Measurements from ENCODE around the gene CST7. TPM values are rescaled to one million over a fixed set of nuclear protein-coding genes. Genes with fewer than 3 reads are reported as not detected.
A peak's percentile ranks its signal among the peaks of the same experiment; 100 is the strongest.

The CST7 gene
- total and polyA plus RNA-seq, 8 donors: 0.44 to 1.2 (median 0.86) TPM; not detected in 3

DNA sequence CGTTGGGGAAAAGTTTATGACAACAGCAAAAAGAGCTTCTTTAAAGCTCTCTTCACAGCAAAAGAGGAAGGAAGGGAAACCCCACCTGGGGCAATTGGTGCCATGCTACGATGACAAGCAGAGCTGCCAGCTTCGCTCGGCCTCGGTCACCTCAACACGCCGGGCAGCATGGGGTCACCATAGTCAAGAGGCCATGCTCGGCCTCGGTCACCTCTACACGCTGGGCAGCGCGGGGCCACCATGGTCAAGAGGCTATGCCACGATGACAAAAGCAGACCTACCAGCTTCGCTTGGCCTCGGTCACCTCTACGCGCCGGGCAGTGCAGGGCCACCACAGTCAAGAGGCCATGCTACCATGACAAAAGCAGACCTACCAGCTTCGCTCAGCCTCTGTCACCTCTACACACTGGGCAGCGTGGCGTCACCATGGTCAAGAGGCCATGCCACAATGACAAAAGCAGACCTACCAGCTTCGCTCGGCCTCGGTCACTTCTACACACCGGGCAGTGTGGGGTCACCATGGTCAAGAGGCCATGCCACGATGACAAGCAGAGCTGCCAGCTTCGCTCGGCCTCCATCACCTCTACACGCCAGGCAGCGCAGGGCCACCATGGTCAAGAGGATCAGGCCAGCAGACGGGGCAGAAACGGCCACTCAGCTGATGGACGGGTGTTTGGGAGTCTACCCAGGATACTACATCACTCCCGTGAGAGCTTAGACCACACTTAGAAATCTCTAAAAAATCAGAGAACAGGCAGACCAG, 31.4 kb downstream of the CST7 start:
- intact Hi-C loops (cut with DNase I): no loop called here

DNA sequence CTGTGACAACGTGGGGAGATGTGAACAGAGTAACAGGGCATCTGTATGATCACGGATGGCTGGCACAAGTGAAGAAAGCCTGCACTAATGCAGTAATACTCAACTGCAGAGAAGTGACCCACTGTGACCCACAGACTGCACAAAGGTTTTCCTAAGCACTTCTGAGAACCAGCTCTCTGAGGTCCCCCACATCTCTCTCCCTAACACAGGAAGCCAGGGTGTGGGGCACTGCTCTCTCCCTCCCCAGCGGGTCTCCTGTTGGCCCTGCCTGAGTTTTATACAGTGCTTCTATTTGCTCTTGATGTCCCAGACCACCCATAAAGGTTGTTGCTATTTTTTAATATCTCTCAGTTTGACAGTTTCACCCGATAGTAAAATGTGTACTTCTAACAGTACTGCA, 32.2 kb downstream of the CST7 start:
- H3K4me1 ChIP-seq: no peaks in the 10 kb centered on the region
- H3K36me3 ChIP-seq: peaks cover 0 to 15% (median 0%) of the 10 kb centered on the region in 3 donors

More for the DNA sequence above, 31.4 kb downstream of the CST7 start:
- no peak for ATAC-seq
- 98% methylated on average over 34 of the region's 34 CpGs for WGBS, 2 donors
- no peaks in the 10 kb centered on the region for H3K4me1 ChIP-seq
- H3K27ac ChIP-seq: no peak overlapping the region
- no peaks in the 10 kb centered on the region for H3K9me3 ChIP-seq
- no peak overlapping the region for H3K4me3 ChIP-seq
- H3K36me3 ChIP-seq: peaks cover 0 to 15% (median 0%) of the 10 kb centered on the region in 3 donors
- H3K27me3 ChIP-seq: no peaks in the 10 kb centered on the region
- no peak for FAIRE-seq
- no peak for TF ChIP-seq CTCF (IDR thresholded peaks at IDR 0.05)
- no peak for DNase-seq

DNA sequence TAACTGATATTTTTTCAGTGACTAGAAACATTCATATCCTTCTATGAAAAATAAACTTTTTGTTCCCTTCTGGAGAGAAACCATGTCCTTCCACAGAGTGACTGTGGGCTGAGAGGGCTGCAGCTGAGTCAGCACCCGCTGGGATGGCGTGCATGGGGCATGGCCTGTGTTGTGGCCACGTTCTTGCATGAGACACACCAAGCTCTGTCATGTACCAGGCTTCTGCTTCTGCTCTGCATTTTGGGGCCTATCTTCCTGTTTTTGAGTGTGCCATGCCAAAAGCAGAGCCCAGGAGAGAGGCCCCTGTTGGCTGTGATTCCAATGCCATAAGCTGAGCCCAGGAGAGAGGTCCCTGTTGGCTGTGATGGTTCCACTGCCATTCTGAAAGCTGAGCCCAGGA, 32.7 kb downstream of the CST7 start:
- 89 to 93% methylated on average over 3 of the region's 3 CpGs for WGBS, 2 donors
- peak in 2 of 4 donors; percentile 63 to 83 for ATAC-seq
- intact Hi-C loops (cut with DNase I): no loop called here
- no peak for TF ChIP-seq CTCF (IDR thresholded peaks at IDR 0.05)
- Histone ChIP-seq H3K27ac (no peak overlapping the region), H3K36me3 (peaks cover 0 to 13% (median 0%) of the 10 kb centered on the region in 3 donors), H3K4me3 (no peak overlapping the region), H3K9me3 (no peaks in the 10 kb centered on the region), H3K4me1 (no peaks in the 10 kb centered on the region), H3K27me3 (no peaks in the 10 kb centered on the region)
- no peak for DNase-seq
- FAIRE-seq: no peak

More for the DNA sequence above, 32.2 kb downstream of the CST7 start:
- no peak for FAIRE-seq
- intact Hi-C loops (cut with DNase I): no loop called here
- WGBS, 2 donors: 91 to 94% methylated on average over 4 of the region's 4 CpGs
- no peak for ATAC-seq
- H3K4me3 ChIP-seq: no peak overlapping the region
- no peak for DNase-seq
- H3K9me3 ChIP-seq: no peaks in the 10 kb centered on the region
- H3K27me3 ChIP-seq: no peaks in the 10 kb centered on the region
- H3K27ac ChIP-seq: no peak overlapping the region
- TF ChIP-seq CTCF (IDR thresholded peaks at IDR 0.05): no peak

DNA sequence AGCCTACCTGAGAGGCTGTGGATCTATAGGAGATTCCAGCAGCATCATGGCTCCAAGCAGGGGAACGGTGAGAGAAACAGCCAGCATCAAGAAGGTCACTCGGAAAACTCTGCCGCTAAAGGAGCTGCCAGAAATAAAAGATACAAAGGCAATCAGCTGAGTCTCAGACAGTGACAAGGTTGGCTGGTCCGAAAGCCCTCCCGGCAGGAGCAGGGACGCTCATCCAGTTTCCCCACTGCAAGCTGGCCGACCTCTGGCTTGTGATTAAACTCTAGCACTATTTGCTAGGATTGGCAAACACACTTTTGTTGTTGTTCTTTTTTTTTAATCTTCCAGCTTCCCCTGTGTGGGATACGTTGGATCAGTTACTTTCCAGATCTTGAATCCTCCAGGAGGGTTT, 34.8 kb downstream of the CST7 start:
- FAIRE-seq: no peak
- no peak for DNase-seq
- no peak for TF ChIP-seq CTCF (IDR thresholded peaks at IDR 0.05)
- Histone ChIP-seq H3K4me1 (no peaks in the 10 kb centered on the region), H3K36me3 (peaks cover 0 to 9% (median 0%) of the 10 kb centered on the region in 3 donors), H3K4me3 (no peak overlapping the region), H3K27ac (no peak overlapping the region), H3K9me3 (no peaks in the 10 kb centered on the region), H3K27me3 (no peaks in the 10 kb centered on the region)
- no peak for ATAC-seq
- intact Hi-C loops (cut with DNase I): no loop called here
- 81 to 82% methylated on average over 8 of the region's 8 CpGs for WGBS, 2 donors

GRCh38 chr20:24984961-24985640, 36.0 kb downstream of the CST7 start:
- Histone ChIP-seq H3K36me3 (peaks cover 0 to 9% (median 0%) of the 10 kb centered on the region in 3 donors), H3K4me1 (no peaks in the 10 kb centered on the region), H3K27ac (no peak overlapping the region), H3K9me3 (no peaks in the 10 kb centered on the region), H3K4me3 (no peak overlapping the region), H3K27me3 (no peaks in the 10 kb centered on the region)
- FAIRE-seq (no peak), ATAC-seq (no peak), DNase-seq (no peak)
- no peak for TF ChIP-seq CTCF (IDR thresholded peaks at IDR 0.05)
- whole genome bisulfite sequencing, 2 donors: 65 to 81% methylated on average over 3 of the region's 3 CpGs
- intact Hi-C loops (cut with DNase I): no loop called here

Data from pancreas (tissue), 10 donors.